HG03520 (cell line): ENCODE results near the gene CRISP1.
"Not testable (repeated sequence)": the region's sequence is repeated elsewhere in the genome, so short reads cannot be mapped to it uniquely, and the experiment has no call there.

Experiments
- ATAC-seq: cut with Tn5 transposase; IDR thresholded peaks from one replicate; pipeline ENCODE4 v1.9.1; 2021; ENCODE audit warnings: mild to moderate bottlenecking, moderate library complexity; ENCODE audit not compliant: unreplicated experiment

Gene CRISP1

GRCh38 chr6:49866485-49866943 lies at the start of gene CRISP1:
Gene CRISP1 (minus strand): TSS chr6:49866535. CDS start chr6:49857400, 9,135 bp downstream.
- no peak for ATAC-seq

- no peak for ATAC-seq
These were observed 48.7 kb upstream of the CRISP1 start for GRCh38 chr6:49915035-49915434.

GRCh38 chr6:49913636-49914375 lies 47.5 kb upstream of the CRISP1 start:
- no peak for ATAC-seq

- no peak for ATAC-seq
These were observed 45.9 kb upstream of the CRISP1 start for GRCh38 chr6:49912196-49912595.

- no peak for ATAC-seq
These were observed 44.9 kb upstream of the CRISP1 start for GRCh38 chr6:49911252-49911651.

GRCh38 chr6:49909563-49909962 lies 43.2 kb upstream of the CRISP1 start:
- no peak for ATAC-seq

- ATAC-seq: no peak
These were observed 40.2 kb upstream of the CRISP1 start for GRCh38 chr6:49906526-49906925.

- ATAC-seq: no peak
These were observed 39.0 kb upstream of the CRISP1 start for GRCh38 chr6:49905296-49905695.

GRCh38 chr6:49902856-49903255 lies 36.5 kb upstream of the CRISP1 start:
- ATAC-seq: no peak

- no peak for ATAC-seq
These were observed 32.7 kb upstream of the CRISP1 start for GRCh38 chr6:49898904-49899566.

GRCh38 chr6:49895553-49895952 lies 29.2 kb upstream of the CRISP1 start:
- ATAC-seq: not testable (repeated sequence)

- ATAC-seq: no peak
These were observed 25.9 kb upstream of the CRISP1 start for GRCh38 chr6:49892280-49892679.

GRCh38 chr6:49890988-49891387 lies 24.7 kb upstream of the CRISP1 start:
- no peak for ATAC-seq

GRCh38 chr6:49888742-49889431 lies 22.6 kb upstream of the CRISP1 start:
- no peak for ATAC-seq

- ATAC-seq: no peak
These were observed 2.7 kb upstream of the CRISP1 start for GRCh38 chr6:49868951-49869529.

GRCh38 chr6:49856282-49856681 lies 10.1 kb downstream of the CRISP1 start:
- no peak for ATAC-seq

GRCh38 chr6:49855221-49855620 lies 11.1 kb downstream of the CRISP1 start:
- no peak for ATAC-seq

GRCh38 chr6:49852975-49853374 lies 13.4 kb downstream of the CRISP1 start:
- no peak for ATAC-seq

- ATAC-seq: peak; percentile 93
These were observed 17.0 kb downstream of the CRISP1 start for GRCh38 chr6:49849213-49849907.

GRCh38 chr6:49847673-49848072 lies 18.7 kb downstream of the CRISP1 start:
- no peak for ATAC-seq

- no peak for ATAC-seq
These were observed 19.3 kb downstream of the CRISP1 start for GRCh38 chr6:49847014-49847413.
